GM12872 (cell line): Measurements from ENCODE around the gene MARK3.

Experiments used
- CTCF ChIP-seq: IDR thresholded peaks from 3 replicates; pipeline ENCODE4 v1.5.1; 2011; ENCODE audit warnings: low read depth, mild to moderate bottlenecking, low read length, moderate library complexity; ENCODE audit not compliant: insufficient read depth

Gene MARK3

GRCh38 chr14:103529383-103530365 is 144.5 kb downstream of the MARK3 start:
- TF ChIP-seq CTCF, result no peak

- no peak for TF ChIP-seq CTCF
Observed at GRCh38 chr14:103530390-103530789, 145.2 kb downstream of the MARK3 start.

GRCh38 chr14:103530831-103531230 is 145.6 kb downstream of the MARK3 start:
- no peak for TF ChIP-seq CTCF

- no peak for TF ChIP-seq CTCF
Observed at GRCh38 chr14:103531421-103532215, 146.4 kb downstream of the MARK3 start.

- no peak for TF ChIP-seq CTCF
Observed at GRCh38 chr14:103532216-103533136, 147.3 kb downstream of the MARK3 start.

GRCh38 chr14:103533137-103533998 is 148.2 kb downstream of the MARK3 start:
- no peak for TF ChIP-seq CTCF
